Measurements from ENCODE around the gene GARIN1A.
"Not testable (repeated sequence)": the region's sequence is repeated elsewhere in the genome, so short reads cannot be mapped to it uniquely, and the experiment has no call there.

Gene GARIN1A

DNA sequence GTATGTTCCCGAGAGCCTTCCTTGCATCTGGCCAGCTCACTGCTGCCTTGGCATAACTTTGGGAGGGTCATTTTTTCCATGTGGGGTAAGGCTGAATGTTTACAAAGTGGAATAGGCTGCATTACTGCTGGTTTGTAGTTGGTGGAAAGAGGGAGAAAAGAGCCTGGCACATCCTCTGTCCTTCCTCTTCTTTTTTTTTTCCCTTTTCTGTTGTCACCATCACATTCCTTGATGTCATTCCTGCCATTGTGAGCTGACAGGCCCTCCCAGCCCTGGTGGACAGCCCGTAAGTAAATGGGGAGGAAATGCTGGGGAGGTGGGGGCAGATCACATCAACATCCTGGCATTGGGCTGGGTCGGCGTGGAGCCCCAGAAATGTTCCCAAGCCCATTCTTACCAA is at the start of gene GARIN1A:
TSS of gene GARIN1A (plus strand) at position 301 of the 400 bp plus-strand sequence. CDS start 106 bp downstream, outside the sequence.
- DNase-seq: no peak

DNA sequence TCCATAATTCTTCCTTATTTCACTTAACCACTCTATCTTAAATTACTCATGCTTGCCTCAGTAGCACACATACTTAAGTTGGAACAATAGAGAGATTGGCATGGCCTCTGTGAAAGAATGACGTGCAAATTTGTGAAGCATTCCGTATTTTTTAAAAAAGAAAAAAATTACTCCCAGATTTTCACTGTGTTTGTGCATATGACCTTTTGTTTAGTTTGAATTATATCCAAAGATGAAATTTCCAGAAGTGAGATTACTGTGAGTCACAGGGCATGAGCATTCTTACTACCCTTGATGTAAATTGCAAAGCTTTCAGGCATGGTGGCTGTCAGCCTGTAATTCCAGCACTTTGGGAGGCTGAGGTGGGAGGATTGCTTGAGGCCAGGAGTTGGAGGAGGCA is 45.0 kb upstream of the GARIN1A start:
- not testable (repeated sequence) for DNase-seq

DNA sequence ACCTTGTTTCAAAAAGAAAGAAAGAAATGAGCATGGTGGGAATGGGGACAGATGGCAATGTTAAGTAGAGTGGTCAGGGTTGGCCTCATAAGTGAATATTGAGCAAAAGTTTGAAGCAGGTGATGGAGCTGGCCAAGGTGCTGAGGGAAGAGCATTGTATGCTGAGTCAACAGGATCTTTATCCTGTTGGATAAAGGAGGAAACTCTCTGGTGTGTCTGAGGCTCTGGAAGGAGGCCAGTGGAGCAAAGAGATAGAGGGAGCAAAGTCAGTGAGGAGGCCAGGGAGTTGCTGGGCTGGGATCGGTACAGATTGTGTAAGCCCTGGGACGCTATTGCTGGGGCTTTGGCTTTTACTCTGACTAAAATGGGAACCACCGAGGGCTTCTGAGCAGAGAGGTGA is 38.2 kb upstream of the GARIN1A start:
- DNase-seq: not testable (repeated sequence)

DNA sequence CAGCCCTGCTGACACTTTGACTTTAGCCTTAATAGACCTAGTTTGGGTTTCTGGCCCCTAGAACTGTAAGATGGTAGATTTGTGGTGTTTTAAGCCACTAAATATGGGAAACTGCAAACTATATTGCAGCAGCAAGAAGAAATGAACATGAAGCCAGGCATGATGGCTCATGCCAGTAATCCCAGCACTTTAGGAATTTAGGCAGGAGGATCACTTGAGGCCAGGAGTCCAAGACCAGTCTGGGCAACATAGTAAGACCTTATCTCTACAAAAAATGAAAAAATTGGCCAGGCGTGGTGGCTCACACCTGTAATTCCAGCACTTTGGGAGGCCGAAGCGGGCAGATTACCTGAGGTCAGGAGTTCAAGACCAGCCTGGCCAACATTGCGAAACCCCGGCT is 26.9 kb upstream of the GARIN1A start:
- DNase-seq: not testable (repeated sequence)

DNA sequence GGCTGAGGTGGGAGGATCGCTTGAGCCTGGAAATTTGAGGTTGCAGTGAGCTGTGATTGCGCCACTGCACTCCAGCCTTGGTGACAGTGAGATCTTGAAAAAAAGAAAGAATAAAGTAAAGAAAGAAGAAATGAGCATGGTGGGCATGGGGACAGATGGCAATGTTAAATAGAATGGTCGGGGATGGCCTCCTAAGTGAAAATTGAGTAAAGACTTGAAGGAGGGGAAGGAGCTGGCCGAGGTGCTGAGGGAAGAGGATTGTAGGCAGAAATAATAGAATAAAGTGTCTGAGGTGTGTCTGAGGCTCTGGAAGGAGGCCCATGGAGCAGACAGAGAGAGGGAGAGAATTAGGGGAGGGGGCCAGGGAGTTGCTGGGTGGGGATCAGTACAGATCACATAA is 26.2 kb upstream of the GARIN1A start:
- not testable (repeated sequence) for DNase-seq

DNA sequence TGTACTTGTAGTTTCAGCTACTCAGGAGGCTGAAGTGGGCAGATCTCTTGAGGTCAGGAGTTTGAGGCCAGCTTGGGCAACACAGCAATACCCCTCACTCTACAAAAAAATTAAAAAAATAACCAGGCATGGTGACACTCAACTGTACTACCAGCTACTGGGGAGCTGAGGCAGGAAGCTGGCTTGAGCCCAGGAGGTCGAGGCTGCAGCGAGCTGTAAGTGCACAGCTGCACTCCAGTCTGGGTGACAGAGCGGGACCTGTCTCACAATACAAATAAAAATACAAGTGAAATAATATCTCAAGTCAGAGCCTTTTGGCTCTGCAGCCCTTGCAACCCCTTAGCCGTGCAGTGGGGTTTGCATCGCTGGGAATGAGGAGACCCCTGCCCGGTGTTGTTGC is 25.2 kb upstream of the GARIN1A start:
- not testable (repeated sequence) for DNase-seq

DNA sequence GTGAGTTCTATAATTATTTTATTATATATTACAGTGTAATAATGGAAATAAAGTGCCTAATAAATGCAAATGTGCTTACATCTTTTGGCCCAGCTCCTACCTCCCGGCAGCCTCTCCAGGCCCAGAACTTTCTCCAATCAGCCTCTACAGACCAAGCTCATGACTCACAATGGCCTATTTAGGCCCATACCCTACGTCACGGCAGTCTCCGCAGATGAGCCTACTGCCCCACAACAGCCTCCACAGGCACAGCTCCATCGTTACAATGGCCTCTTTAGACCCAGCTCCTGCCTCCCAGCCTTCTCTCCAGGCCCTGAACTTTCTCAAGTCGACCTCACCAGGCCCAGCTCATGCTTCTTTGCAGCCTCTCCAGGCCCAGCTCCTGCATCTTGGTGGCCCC is 21.0 kb upstream of the GARIN1A start:
- DNase-seq: not testable (repeated sequence)

DNA sequence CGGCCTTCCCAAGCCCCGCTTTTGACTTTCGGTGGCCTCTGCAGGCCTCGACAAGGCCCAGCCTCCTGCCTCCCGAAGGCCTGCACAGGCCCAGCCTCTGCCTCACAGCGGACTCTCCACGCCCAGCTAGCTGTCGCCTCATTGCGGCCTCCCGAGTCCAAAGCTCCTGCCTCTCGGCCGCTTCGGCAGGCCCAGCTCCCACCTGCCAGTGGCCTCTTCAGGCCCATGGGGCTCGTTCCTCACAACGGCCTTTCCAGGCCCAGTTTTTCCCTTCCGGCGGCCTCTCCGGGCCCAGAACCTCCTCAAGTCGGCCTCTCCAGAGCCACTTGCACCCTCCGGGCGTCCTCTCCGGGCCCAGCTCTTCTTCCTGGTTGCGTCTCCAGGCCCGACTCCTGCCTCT is 19.5 kb upstream of the GARIN1A start:
- not testable (repeated sequence) for DNase-seq

DNA sequence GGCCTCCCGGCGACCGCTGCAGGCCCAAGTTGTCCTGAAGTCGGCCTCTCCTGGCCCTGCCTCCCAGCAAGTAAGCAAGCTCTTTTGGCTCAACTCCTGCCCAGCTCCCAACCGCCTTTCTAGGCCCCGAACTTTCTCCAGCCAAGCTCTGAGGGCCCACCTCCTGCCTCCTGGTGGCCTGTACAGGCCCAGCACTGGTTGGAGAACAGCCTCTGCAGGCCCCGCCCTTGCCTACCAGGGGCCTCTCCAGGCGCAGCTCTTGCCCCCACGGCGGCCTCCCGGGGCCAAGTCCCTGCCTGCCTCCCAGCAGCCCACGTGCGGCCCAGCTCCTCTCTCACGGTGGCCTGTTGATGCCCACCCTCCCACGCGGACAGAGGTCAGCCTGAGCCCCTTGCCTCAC is 18.9 kb upstream of the GARIN1A start:
- DNase-seq: not testable (repeated sequence)

DNA sequence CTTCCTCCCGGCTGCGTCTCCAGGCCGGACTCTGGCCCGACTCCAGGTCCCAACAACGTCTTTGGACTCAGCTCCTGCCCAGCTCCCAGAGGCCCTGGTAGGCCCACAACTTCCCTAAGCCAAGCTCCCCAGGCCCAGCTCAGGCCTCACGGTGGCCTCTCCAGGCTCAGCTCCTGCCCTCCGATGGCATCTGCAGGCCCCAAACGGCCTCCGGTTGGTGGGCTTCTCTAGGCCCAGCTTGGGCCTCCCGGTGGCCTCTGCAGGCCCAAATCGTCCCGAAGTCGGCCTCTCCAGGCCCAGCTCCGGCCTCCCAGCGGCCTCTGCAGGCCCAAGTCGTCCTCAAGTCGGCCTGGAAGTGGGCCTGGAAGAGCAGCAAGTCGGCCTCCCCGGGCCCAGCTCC is 18.0 kb upstream of the GARIN1A start:
- not testable (repeated sequence) for DNase-seq

DNA sequence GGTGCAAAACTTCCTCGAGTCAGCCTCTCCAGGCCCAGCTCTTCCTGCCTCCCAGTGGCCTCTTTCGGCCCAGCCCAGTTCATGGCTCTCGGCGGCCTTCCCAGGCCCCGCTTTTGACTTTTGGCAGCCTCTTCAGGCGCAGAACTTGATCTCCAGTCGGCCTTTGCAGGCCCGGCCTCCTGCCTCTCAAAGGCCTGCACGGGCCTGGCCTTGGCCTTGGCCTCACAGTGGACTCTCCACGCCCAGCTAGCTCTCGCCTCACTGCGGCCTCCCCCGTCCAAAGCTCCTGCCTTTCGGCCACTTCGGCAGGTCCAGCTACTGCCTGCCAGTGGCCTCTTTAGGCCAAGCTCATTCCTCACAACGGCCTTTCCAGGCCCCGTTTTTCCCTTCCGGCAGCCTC is 17.6 kb upstream of the GARIN1A start:
- DNase-seq: not testable (repeated sequence)

DNA sequence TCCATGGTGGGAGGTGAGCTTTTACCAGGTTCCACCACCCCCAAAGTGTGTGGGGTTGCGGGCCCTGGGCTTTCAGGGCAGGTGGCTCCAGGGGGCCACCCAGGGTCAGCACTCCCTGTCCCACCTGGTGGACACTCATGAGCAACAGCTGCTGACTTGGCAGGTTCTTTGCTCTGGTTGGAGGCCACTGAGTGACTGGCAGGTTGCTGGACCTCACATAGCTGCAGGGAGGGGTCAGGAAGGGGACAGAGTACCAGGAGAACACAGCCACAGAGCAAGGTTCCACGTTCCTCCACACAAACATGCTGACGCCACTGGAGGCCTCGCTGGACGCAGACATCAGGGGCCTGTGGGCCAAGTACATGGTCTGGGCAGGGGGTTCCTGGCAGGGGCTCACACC is 13.7 kb upstream of the GARIN1A start:
- DNase-seq: not testable (repeated sequence)

DNA sequence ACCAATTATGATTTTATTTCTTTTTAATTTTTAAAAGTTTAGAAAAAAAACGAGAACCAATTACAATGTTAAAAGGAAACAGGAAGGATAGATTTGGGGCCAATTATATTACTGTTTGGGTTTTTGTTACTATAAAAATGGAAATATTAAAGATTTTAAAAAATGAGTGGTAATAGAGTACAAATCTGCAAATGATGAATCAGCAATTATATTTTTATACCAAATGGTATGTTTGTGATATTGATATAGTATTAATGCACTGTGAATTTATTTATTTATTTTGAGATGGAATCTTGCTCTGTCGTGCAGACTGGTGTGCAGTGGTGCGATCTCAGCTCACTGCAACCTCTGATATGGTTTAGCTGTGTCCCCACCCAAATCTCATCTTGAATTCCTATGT is 11.5 kb upstream of the GARIN1A start:
- no peak for DNase-seq

DNA sequence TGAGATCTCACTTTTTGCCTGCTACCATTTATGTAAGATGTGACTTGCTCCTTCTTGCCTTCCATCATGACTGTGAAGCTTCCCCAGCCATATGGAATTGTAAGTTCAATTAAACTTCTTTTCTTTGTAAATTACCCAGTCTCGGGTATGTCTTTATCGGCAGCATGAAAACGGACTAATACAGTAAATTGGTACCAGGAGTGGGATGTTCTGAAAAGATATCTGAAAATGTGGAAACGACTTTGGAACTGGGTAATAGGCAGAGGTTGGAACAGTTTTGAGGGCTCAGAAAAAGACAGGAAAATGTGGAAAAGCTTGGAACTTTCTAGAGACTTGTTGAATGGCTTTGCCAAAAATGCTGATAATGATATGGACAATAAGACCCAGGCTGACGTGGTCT is 10.6 kb upstream of the GARIN1A start:
- no peak for DNase-seq

DNA sequence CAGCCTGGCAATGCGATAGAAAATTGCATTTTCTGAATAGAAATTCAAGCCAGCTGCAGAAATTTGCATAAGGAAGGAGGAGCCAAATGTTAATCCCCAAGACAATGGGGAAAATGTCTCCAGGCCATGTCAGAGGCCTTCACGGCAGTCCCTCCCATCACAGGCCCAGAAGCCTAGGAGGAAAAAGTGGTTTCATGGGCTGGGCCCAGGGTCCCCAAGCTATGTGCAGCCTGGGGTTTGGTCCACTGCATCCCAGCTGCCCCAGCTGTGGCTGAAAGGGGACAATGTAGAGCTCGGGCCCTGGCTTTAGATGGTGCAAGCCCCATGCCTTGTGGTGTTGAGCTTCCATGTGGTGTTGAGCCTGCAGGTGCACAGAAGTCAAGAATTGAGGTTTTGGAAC is 10.0 kb upstream of the GARIN1A start:
- DNase-seq: no peak

DNA sequence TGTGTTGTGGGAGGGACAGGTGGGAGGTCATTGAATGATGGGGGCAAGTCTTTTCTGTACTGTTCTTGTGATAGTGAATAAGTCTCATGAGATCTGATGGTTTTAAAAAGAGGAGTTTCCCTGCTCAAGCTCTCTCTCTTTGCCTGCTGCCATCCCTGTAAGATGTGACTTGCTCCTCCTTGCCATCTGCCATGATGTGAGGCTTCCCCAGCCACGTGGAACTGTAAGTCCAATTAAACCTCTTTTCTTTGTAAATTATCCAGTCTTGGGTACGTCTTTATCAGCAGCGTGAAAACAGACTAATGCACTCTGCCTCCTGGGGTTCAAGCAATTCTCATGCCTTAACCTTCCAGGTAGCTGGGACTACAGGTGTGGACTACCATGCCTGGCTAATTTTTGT is 8.9 kb upstream of the GARIN1A start:
- DNase-seq: not testable (repeated sequence)

DNA sequence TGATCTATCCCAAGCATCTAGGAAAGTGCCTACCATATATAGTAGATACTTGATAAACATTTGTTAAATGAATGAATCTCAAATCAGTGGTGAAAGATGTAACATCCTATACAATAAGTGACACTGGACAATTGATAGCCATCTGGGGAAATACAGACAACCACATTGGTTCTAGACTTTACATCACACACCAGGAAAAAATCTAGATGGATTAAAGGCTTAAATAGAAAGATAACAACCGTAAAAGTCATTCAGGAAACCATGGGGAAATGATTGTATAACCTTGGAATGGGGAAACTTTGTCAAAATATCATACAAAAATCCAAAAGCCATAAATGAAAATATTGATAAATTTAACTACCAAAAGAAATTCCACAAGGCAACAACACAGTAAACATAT is 7.0 kb upstream of the GARIN1A start:
- DNase-seq: peak; percentile 6

DNA sequence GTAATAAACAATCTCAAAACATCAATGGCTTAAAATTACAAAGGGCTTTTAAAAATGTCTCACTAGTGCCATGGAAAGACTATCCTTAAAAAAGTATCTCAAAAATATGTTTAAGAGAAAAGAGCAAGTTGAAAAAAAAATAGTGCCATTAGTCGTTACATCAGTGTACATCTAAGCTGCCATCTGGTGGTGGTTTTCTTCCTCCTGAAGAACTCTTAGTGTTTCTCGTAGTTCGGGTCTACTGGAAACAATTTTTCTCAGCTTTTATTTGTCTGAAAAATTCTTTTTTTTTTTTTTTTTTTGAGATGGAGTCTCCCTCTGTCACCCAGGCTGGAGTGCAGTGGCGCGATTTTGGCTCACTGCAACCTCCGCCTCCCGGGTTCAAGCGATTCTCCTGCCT is 5.9 kb upstream of the GARIN1A start:
- DNase-seq: no peak

DNA sequence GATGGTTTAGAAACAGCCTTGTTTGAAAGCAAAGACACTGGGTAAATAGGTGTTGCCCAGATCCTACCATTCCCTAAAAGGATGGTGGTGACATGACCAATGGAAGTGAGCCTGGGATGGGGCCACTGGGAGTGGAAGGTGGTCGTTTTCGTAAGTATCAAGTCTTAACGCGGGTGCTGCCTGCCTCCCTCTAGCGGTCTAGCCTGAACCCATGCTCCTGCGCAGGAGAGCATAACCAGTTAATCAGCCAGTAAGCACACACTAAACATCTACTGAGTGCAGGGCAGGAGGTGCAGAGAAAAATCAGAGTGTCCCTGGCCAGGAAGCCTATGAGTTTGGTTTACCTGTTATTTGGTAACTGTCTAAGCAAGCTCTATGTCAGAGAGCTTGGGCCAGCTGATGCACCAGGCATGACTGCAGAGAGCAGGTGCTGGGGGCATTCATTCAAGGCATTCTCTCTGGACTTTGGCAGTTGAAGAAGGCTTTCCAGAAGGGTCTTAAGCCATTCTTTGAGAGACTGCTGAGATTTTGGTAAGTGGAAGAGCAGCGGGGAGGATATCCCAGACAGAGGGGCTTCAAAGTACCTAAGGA is 930 bp downstream of the GARIN1A start:
- DNase-seq: peak; percentile 17

DNA sequence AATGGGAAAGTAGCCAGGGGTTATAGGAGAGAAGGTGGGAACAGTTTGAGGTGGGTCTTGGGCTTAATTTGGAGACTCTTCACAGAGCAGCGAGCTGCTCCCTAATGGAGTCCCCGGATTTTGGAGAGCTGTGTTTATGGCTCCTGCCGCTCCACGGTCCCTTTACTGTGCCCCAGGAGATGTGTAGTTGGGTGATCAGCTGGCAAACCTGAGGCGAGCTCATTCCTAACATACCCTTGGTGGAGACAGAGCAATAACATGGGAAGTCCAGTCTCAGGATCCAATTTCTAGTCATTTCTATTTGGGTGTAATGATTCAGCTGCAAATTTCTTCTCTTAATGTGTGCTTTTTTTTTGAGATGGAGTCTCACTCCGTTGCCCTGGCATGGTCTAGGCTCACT is 1.5 kb downstream of the GARIN1A start:
- no peak for DNase-seq

DNA sequence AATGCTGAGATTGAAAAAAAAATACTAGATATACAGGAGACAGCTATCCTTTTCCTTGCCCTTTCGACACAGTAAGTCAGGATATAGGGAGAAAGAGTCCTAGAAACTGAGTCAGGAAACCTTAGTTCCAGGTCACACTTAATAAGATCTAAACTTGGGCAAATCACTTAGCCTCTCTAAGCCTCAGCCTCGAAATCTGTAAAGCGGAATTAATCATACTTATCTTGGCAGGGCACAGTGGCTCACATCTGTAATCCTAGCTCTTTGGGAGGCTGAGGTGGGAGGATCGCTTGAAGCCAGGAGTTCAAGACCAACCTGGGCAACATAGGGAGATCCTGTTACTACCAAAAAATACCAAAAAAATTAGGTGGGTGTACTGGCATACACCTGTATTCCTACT is 4.6 kb downstream of the GARIN1A start:
- no peak for DNase-seq

DNA sequence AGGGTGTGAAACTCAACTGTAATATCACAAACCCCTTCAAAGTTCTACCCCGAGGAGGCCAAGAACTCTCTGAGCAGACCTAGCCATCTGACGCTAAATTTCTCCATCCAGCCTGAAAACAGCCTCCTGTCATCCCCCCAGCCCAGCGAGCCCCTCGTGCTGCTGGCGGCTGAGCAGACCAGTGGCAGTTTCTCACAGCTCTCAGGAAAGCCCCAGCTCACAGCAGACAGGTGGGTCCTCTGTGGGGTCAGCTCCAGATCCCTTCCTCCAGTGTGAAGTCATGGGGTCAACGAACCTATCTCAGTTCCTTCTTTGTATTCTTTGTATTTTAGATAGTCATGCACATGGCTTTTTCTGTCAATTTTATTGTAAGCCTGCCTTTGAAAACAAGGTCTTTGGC is 7.8 kb downstream of the GARIN1A start:
- DNase-seq: no peak

DNA sequence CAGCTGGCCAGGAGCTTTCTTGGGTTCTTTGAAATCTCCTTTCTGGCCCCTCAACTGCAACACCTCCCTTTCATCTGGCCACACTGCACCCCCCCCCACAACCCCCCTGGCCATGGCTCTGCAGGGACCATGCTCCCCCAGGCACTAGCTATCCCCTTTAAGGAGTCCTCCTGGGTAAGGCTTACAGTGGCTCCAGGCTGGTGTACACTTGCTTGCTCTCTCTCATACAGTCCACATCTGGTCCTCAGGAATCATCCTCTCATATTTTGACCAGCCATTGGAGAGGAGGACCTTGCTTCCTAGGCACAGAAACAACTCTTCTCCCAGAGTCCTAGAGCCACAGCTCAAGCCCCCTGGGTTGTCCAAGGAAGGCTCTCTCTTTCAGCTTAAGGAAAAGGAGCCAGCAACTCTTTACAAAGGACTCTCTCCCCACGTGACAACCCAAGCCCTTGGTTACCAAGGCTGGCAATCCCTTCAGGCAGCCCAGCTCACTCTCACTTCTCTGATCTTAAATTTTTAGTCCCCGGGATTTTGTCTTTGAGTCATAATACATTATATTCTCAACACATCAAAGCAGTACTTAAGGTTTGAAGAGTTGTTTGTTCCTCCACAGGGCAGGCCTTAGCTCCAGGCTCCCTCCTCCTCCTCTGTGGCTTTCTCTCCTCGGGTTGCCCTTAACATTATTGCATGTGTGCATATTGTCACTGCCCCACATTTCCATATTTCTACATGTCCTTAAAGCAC is 9.9 kb downstream of the GARIN1A start:
- DNase-seq: no peak

DNA sequence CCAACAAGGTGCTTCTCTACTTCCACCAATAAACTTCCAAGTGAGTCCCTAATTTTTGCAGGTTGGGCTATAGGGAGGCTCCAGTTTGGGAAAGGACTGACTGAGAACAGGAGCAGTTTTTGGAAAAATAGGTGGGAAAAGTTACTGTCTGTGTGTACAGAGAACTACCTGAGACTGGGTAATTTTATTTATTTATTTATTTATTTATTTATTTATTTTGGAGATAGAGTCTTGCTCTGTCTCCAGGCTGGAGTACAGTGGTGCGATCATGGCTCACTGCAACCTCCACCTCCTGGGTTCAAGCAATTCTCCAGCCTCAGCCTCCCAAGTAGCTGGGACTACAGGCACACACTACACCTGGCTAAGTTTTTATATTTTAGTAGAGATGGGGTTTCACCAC is 11.2 kb downstream of the GARIN1A start:
- not testable (repeated sequence) for DNase-seq

DNA sequence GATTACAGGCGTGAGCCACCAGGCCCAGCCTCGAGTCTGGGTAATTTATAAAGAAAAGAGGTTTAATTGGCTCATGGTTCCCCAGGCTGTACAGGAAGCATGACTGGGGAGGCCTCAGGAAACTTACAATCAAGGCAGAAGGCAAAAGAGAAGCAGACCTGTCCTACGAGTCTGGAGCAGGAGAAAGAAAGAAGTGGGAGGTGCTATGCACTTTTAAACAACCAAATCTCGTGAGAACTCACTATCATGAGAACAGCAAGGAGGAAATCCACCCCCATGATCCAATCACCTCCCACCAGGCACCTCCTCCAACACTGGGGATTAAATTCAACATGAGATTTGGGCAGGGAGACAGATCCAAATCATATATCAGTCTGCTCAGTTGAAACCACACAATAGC is 11.6 kb downstream of the GARIN1A start:
- DNase-seq: not testable (repeated sequence)

Data from fibroblast of upper back skin (primary cell).